Lower leg skin (tissue), 3 donors: Measurements from ENCODE around the gene MGAT2.

Source experiments
- CTCF ChIP-seq, 3 donors: fragments of 450-650 bp; IDR thresholded peaks; one replicate each; pipeline ENCODE4 v1.5.1; 2016; ENCODE audit warnings: antibody characterized with exemption in 3 of 3, mild to moderate bottlenecking in 3 of 3, moderate library complexity in 2 of 3
- POLR2A ChIP-seq, 2 donors: fragments of 450-650 bp; IDR thresholded peaks; one replicate each; pipeline ENCODE4 v1.6.1; 2016 to 2017; ENCODE audit warnings: antibody characterized with exemption in 2 of 2, mild to moderate bottlenecking in 1 of 2, moderate library complexity in 1 of 2

- TF ChIP-seq CTCF (IDR thresholded peaks at IDR 0.05): no peak
- no peak for TF ChIP-seq POLR2A (IDR thresholded peaks at IDR 0.05)
These were observed 40.8 kb upstream of the MGAT2 start for GRCh38 chr14:49579841-49580240.
